CD14-positive monocyte (primary cell): ENCODE data around the gene RAPH1. TPM values are rescaled to one million over a fixed set of nuclear protein-coding genes. Genes with fewer than 3 reads are reported as not detected.

ENCODE experiments used
- DNase-seq, 3 donors: peaks; one replicate each; pipeline ENCODE4 v3.0.0-alpha.2; 2011 to 2022
- H2AFZ ChIP-seq: 2 replicates; pipeline ENCODE4 v1.6.0; 2012; ENCODE audit warnings: mild to moderate bottlenecking, low read depth, low read length, inconsistent platforms; ENCODE audit not compliant: insufficient read depth, poor library complexity, severe bottlenecking
- H3K27ac ChIP-seq, 2 donors: 1 replicate in 1 of 2; 2 replicates in 1 of 2; pipeline ENCODE4 v1.5.1; 2012 to 2013; ENCODE audit warnings: low read length in 2 of 2, control low read depth in 1 of 2, inconsistent platforms in 1 of 2, low read depth in 1 of 2, mild to moderate bottlenecking in 1 of 2
- H3K27me3 ChIP-seq, 2 donors: one replicate each; pipeline versions ENCODE4 v1.6.0 to v1.6.1; 2011 to 2013; ENCODE audit warnings: low read length in 2 of 2; ENCODE audit not compliant: control insufficient read depth in 2 of 2, insufficient read depth in 2 of 2
- H3K36me3 ChIP-seq, 2 donors: replicated peaks in 1 of 2; 1 replicate in 1 of 2; 2 replicates in 1 of 2; pipeline versions ENCODE4 v1.5.1 to v1.6.1; 2012 to 2013; ENCODE audit warnings: low read length in 2 of 2, control low read depth in 1 of 2, inconsistent platforms in 1 of 2, mild to moderate bottlenecking in 1 of 2; ENCODE audit not compliant: insufficient read depth in 2 of 2, control insufficient read depth in 1 of 2
- H3K4me1 ChIP-seq, 2 donors: 1 replicate in 1 of 2; 2 replicates in 1 of 2; pipeline versions ENCODE4 v1.5.1 to v1.6.1; 2012 to 2013; ENCODE audit warnings: low read length in 2 of 2, control low read depth in 1 of 2, inconsistent platforms in 1 of 2, mild to moderate bottlenecking in 1 of 2, moderate library complexity in 1 of 2; ENCODE audit not compliant: insufficient read depth in 2 of 2, control insufficient read depth in 1 of 2
- H3K4me2 ChIP-seq: replicated peaks from 2 replicates; pipeline ENCODE3; 2012; ENCODE audit warnings: low read length, moderate library complexity, mild to moderate bottlenecking; ENCODE audit not compliant: poor library complexity, severe bottlenecking; ENCODE audit errors: extremely low read depth
- H3K4me3 ChIP-seq, 3 experiments: fragments of 200-600 bp in 1 of 3; sonication (generic) in 1 of 3; replicated peaks in 1 of 3; 1 replicate in 2 of 3; 2 replicates in 1 of 3; pipeline ENCODE4 v1.5.1; 2011 to 2013; ENCODE audit warnings: low read length in 3 of 3, mild to moderate bottlenecking in 3 of 3, control low read depth in 2 of 3, low read depth in 2 of 3, inconsistent platforms in 1 of 3, moderate library complexity in 1 of 3
- H3K79me2 ChIP-seq: 2 replicates; pipeline ENCODE4 v1.6.0; 2012; ENCODE audit warnings: mild to moderate bottlenecking, control low read depth, inconsistent platforms, low read length, moderate library complexity; ENCODE audit not compliant: insufficient read depth
- H3K9ac ChIP-seq: 2 replicates; pipeline ENCODE4 v1.6.0; 2017; ENCODE audit warnings: low read length, mild to moderate bottlenecking; ENCODE audit not compliant: insufficient read depth, poor library complexity, severe bottlenecking
- H3K9me3 ChIP-seq, 2 donors: replicated peaks in 1 of 2; 1 replicate in 1 of 2; 2 replicates in 1 of 2; pipeline versions ENCODE4 v1.5.1 to v1.6.1; 2012 to 2013; ENCODE audit warnings: low read length in 2 of 2, control low read depth in 1 of 2; ENCODE audit not compliant: control insufficient read depth in 1 of 2, insufficient read depth in 1 of 2
- H4K20me1 ChIP-seq: 2 replicates; pipeline ENCODE4 v1.6.0; 2012; ENCODE audit warnings: mild to moderate bottlenecking, low read length, control low read depth, moderate library complexity; ENCODE audit not compliant: insufficient read depth
- H3K27ac Mint-ChIP-seq, 7 donors: one replicate each; pipeline ENCODE4 v1.8.0; 2020; ENCODE audit warnings: mild to moderate bottlenecking in 7 of 7, mixed read lengths in 7 of 7, moderate library complexity in 6 of 7, inconsistent platforms in 2 of 7
- H3K27me3 Mint-ChIP-seq, 3 donors: one replicate each; pipeline ENCODE4 v1.8.0; 2021 to 2022; ENCODE audit warnings: low read depth in 3 of 3, mild to moderate bottlenecking in 3 of 3, mixed read lengths in 3 of 3, moderate library complexity in 3 of 3, inconsistent platforms in 1 of 3
- H3K36me3 Mint-ChIP-seq, 2 donors: one replicate each; pipeline ENCODE4 v1.8.0; 2020; ENCODE audit warnings: mixed read lengths in 2 of 2, inconsistent platforms in 1 of 2, mild to moderate bottlenecking in 1 of 2
- H3K4me1 Mint-ChIP-seq: one replicate; pipeline ENCODE4 v1.8.0; 2020; ENCODE audit warnings: mild to moderate bottlenecking, mixed read lengths
- H3K4me3 Mint-ChIP-seq, 2 donors: one replicate each; pipeline ENCODE4 v1.8.0; 2020; ENCODE audit warnings: mild to moderate bottlenecking in 2 of 2, mixed read lengths in 2 of 2, moderate library complexity in 1 of 2
- H3K9me3 Mint-ChIP-seq, 7 donors: one replicate each; pipeline ENCODE4 v1.8.0; 2020 to 2022; ENCODE audit warnings: mixed read lengths in 7 of 7, mild to moderate bottlenecking in 6 of 7, moderate library complexity in 6 of 7, inconsistent platforms in 2 of 7
- WGBS: methylation state at CpG from one replicate; pipeline ENCODE4 v1.1.5; 2013; ENCODE audit warnings: missing lambda C conversion rate; ENCODE audit not compliant: insufficient coverage; 5-methylcytosine and 5-hydroxymethylcytosine counted together
- intact Hi-C, 2 donors: fragments of 100-400 bp; cut with micrococcal nuclease; formaldehyde crosslinking; loops; one replicate each; pipeline versions ENCODE4 v1.15.0 to v1.15.1; 2023
- polyA plus RNA-seq, 3 donors: library from polyadenylated mRNA; depleted of rRNA in 1 of 3; unstranded in 2 of 3; stranded (reverse) in 1 of 3; fragments of 300-500 nt in 2 of 3; fragments of >200 nt in 1 of 3; fragmentation: Illumina TruSeq in 2 of 3; gene quantifications; 1 replicate in 2 of 3; 2 replicates in 1 of 3; pipeline ENCODE4 v1.2.3, GENCODE V29; 2012 to 2021
- TF ChIP-seq, protein P1 (sequence below): fragments of 200-600 bp; IDR thresholded peaks from one replicate; pipeline ENCODE4 v1.8.0; 2022; ENCODE audit warnings: antibody characterized with exemption, mild to moderate bottlenecking

RAPH1 gene
- polyA plus RNA-seq, 3 donors, result 3.8 to 5.1 (median 4.5) TPM

- DNase-seq, result no peak
- no peaks in the 10 kb centered on the region for H4K20me1 ChIP-seq
- no peak overlapping the region for H3K27ac ChIP-seq
- Mint-ChIP-seq H3K27ac (no peak overlapping the region), H3K4me3 (no peak overlapping the region), H3K9me3 (no peaks in the 10 kb centered on the region), H3K36me3 (no peaks in the 10 kb centered on the region), H3K27me3 (peaks cover 0 to 1% (median 0%) of the 10 kb centered on the region in 3 donors), H3K4me1 (no peaks in the 10 kb centered on the region)
- WGBS, result no CpG with 5 or more reads among the region's 1 CpG
- no peaks in the 10 kb centered on the region for H3K79me2 ChIP-seq
- no peaks in the 10 kb centered on the region for H3K27me3 ChIP-seq
- no peaks in the 10 kb centered on the region for H3K4me1 ChIP-seq
- no peaks in the 10 kb centered on the region for H3K36me3 ChIP-seq
- no peak overlapping the region for H3K4me2 ChIP-seq
- no peak overlapping the region for H3K9ac ChIP-seq
- TF ChIP-seq, protein P1, sequence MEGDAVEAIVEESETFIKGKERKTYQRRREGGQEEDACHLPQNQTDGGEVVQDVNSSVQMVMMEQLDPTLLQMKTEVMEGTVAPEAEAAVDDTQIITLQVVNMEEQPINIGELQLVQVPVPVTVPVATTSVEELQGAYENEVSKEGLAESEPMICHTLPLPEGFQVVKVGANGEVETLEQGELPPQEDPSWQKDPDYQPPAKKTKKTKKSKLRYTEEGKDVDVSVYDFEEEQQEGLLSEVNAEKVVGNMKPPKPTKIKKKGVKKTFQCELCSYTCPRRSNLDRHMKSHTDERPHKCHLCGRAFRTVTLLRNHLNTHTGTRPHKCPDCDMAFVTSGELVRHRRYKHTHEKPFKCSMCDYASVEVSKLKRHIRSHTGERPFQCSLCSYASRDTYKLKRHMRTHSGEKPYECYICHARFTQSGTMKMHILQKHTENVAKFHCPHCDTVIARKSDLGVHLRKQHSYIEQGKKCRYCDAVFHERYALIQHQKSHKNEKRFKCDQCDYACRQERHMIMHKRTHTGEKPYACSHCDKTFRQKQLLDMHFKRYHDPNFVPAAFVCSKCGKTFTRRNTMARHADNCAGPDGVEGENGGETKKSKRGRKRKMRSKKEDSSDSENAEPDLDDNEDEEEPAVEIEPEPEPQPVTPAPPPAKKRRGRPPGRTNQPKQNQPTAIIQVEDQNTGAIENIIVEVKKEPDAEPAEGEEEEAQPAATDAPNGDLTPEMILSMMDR, result no peak
- no peak overlapping the region for H3K4me3 ChIP-seq
- H2AFZ ChIP-seq, result no peak overlapping the region
- H3K9me3 ChIP-seq, result no peaks in the 10 kb centered on the region
- intact Hi-C loops, result no loop called here
Measured at GRCh38 chr2:203383038-203383437, 152.1 kb downstream of the RAPH1 start.

DNA sequence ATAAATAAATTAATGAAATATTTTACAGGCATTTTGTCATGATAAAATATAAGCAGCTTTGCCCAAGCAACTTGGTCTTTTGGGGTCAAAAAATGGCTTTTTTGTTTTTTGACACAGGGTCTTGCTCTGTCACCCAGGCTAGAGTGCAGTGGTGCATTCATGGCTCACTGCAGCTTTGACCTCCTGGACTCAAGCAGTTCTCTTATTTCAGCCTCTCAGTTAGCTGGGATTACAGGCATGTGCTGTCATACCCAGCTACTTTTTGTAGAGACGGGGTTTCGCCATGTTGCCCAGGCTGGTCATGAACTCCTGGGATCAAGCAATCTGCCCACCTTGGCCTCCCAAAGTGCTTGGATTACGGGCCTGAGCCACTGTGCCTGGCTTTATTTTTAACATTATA, 155.9 kb downstream of the RAPH1 start:
- H4K20me1 ChIP-seq, result no peaks in the 10 kb centered on the region
- no peak overlapping the region for H3K27ac ChIP-seq
- H3K4me1 ChIP-seq, result no peaks in the 10 kb centered on the region
- intact Hi-C loops, result no loop called here
- H3K9me3 ChIP-seq, result no peaks in the 10 kb centered on the region
- H3K27me3 ChIP-seq, result no peaks in the 10 kb centered on the region
- H3K9ac ChIP-seq, result no peak overlapping the region
- Mint-ChIP-seq H3K4me3 (no peak overlapping the region), H3K36me3 (no peaks in the 10 kb centered on the region), H3K4me1 (no peaks in the 10 kb centered on the region), H3K27me3 (no peaks in the 10 kb centered on the region), H3K27ac (no peak overlapping the region), H3K9me3 (no peaks in the 10 kb centered on the region)
- H3K36me3 ChIP-seq, result no peaks in the 10 kb centered on the region
- no peaks in the 10 kb centered on the region for H3K79me2 ChIP-seq
- no peak for DNase-seq
- WGBS, result 90% methylated on average over 2 of the region's 3 CpGs
- no peak overlapping the region for H2AFZ ChIP-seq
- TF ChIP-seq, protein P1, result no peak
- no peak overlapping the region for H3K4me3 ChIP-seq
- H3K4me2 ChIP-seq, result no peak overlapping the region
